ENCODE measurements around the gene TCF15. TPM values are rescaled to one million over a fixed set of nuclear protein-coding genes. Genes with fewer than 3 reads are reported as not detected.
A peak's percentile ranks its signal among the peaks of the same experiment; 100 is the strongest.

TCF15 gene
- total RNA-seq, 1 experiment from 2014 or later: 0.40 TPM

GRCh38 chr20:571754-572441 lies 38.2 kb downstream of the TCF15 start:
- no peaks in the 10 kb centered on the region for H3F3A ChIP-seq (ENCODE audit: low read length, unreplicated experiment)
- H3K9ac ChIP-seq (ENCODE audit: low read length): no peak overlapping the region
- no peak overlapping the region for H3K4me2 ChIP-seq (ENCODE audit: low read length)
- ChIA-PET POLR2A (ENCODE audit: unreplicated experiment) (no interaction called here), CTCF (no interaction called here)
- H3K79me2 ChIP-seq (ENCODE audit: low read length): no peaks in the 10 kb centered on the region
- BruUV-seq (replicated peaks): no TSS peak
- H3K27ac ChIP-seq (ENCODE audit: low read length): no peak overlapping the region
- H3K9me2 ChIP-seq (replicated peaks; ENCODE audit: low read length): no peaks in the 10 kb centered on the region
- H3K4me1 ChIP-seq (ENCODE audit: insufficient read depth, low read length): no peaks in the 10 kb centered on the region
- no peaks in the 10 kb centered on the region for H4K20me1 ChIP-seq (ENCODE audit: low read length)
- no peaks in the 10 kb centered on the region for H3K9me3 ChIP-seq (ENCODE audit: low read length)
- peaks cover 34% of the 10 kb centered on the region for H3K27me3 ChIP-seq (ENCODE audit: low read length)
- H3K4me3 ChIP-seq (ENCODE audit: low read length): no peak overlapping the region
- TF ChIP-seq EZH2phosphoT487 (IDR thresholded peaks at IDR 0.05; ENCODE audit: borderline replicate concordance, low read length) (no peak), EZH2 (IDR thresholded peaks at IDR 0.05; ENCODE audit: low read length, unreplicated experiment) (no peak)
- TF ChIP-seq, protein P1, sequence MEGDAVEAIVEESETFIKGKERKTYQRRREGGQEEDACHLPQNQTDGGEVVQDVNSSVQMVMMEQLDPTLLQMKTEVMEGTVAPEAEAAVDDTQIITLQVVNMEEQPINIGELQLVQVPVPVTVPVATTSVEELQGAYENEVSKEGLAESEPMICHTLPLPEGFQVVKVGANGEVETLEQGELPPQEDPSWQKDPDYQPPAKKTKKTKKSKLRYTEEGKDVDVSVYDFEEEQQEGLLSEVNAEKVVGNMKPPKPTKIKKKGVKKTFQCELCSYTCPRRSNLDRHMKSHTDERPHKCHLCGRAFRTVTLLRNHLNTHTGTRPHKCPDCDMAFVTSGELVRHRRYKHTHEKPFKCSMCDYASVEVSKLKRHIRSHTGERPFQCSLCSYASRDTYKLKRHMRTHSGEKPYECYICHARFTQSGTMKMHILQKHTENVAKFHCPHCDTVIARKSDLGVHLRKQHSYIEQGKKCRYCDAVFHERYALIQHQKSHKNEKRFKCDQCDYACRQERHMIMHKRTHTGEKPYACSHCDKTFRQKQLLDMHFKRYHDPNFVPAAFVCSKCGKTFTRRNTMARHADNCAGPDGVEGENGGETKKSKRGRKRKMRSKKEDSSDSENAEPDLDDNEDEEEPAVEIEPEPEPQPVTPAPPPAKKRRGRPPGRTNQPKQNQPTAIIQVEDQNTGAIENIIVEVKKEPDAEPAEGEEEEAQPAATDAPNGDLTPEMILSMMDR (conservative IDR thresholded peaks at IDR 0.05; ENCODE audit: low read depth, low read length): no peak
- no peaks in the 10 kb centered on the region for H3K36me3 ChIP-seq (ENCODE audit: low read depth, low read length)
- DNase-seq (peak; percentile 16), ATAC-seq (peak; percentile 54)
- intact Hi-C loops (cut with micrococcal nuclease): no loop called here
- no peak overlapping the region for H2AFZ ChIP-seq (ENCODE audit: low read length)

GRCh38 chr20:568673-569415 lies 41.3 kb downstream of the TCF15 start:
- ATAC-seq: no peak
- no peak overlapping the region for H3K27ac ChIP-seq (ENCODE audit: low read length)
- no peak for DNase-seq
- no peak overlapping the region for H3K4me3 ChIP-seq (ENCODE audit: low read length)
- no peak overlapping the region for H3K9ac ChIP-seq (ENCODE audit: low read length)
- H3F3A ChIP-seq (ENCODE audit: low read length, unreplicated experiment): no peaks in the 10 kb centered on the region
- no peaks in the 10 kb centered on the region for H4K20me1 ChIP-seq (ENCODE audit: low read length)
- H3K9me3 ChIP-seq (ENCODE audit: low read length): no peaks in the 10 kb centered on the region
- no TSS peak for BruUV-seq (replicated peaks)
- intact Hi-C loops (cut with micrococcal nuclease): no loop called here
- TF ChIP-seq, protein P1 (conservative IDR thresholded peaks at IDR 0.05; ENCODE audit: low read depth, low read length): no peak
- TF ChIP-seq EZH2phosphoT487 (IDR thresholded peaks at IDR 0.05; ENCODE audit: borderline replicate concordance, low read length) (no peak), EZH2 (IDR thresholded peaks at IDR 0.05; ENCODE audit: low read length, unreplicated experiment) (no peak)
- H3K9me2 ChIP-seq (replicated peaks; ENCODE audit: low read length): no peaks in the 10 kb centered on the region
- no peak overlapping the region for H2AFZ ChIP-seq (ENCODE audit: low read length)
- no peaks in the 10 kb centered on the region for H3K79me2 ChIP-seq (ENCODE audit: low read length)
- ChIA-PET POLR2A (ENCODE audit: unreplicated experiment) (no interaction called here), CTCF (interaction anchor here (0.6 kb wide), 1 partner anchor 209 kb away, joined by 6 read pairs; no protein-coding TSS in a partner anchor)
- H3K4me1 ChIP-seq (ENCODE audit: insufficient read depth, low read length): no peaks in the 10 kb centered on the region
- H3K4me2 ChIP-seq (ENCODE audit: low read length): no peak overlapping the region
- H3K27me3 ChIP-seq (ENCODE audit: low read length): peaks cover 32% of the 10 kb centered on the region
- H3K36me3 ChIP-seq (ENCODE audit: low read depth, low read length): no peaks in the 10 kb centered on the region
